H1 (cell line): Measurements from ENCODE around the gene SLC46A3. TPM values are rescaled to one million over a fixed set of nuclear protein-coding genes. Genes with fewer than 3 reads are reported as not detected.

Experiments
- CTCF ChIA-PET: fragments of 300-600 bp; sonication (Branson Sonifier 250); formaldehyde crosslinking; loops from one replicate; lab custom pipeline; 2021; ENCODE audit not compliant: partially characterized antibody; lab: Charles Lee
- POLR2A ChIA-PET: fragments of 300-600 bp; sonication (Branson Sonifier 250); formaldehyde crosslinking; loops from one replicate; lab custom pipeline; 2021; ENCODE audit warnings: inconsistent platforms; ENCODE audit not compliant: partially characterized antibody; lab: Charles Lee
- DNase-seq, 2 experiments: peaks; one replicate each; pipeline versions ENCODE4 v3.0.0 to v3.0.0-alpha.2; 2010 to 2022; ENCODE audit warnings: low spot score in 2 of 2, low read depth in 1 of 2, mixed read lengths in 1 of 2
- FAIRE-seq: peaks from 2 replicates; lab custom pipeline; 2011; peaks lifted over from hg19 to GRCh38; lab: Jason Lieb, UNC
- H2AFZ ChIP-seq: 2 replicates; pipeline ENCODE4 v1.8.1; 2012; ENCODE audit warnings: low read length, inconsistent platforms
- H2AK5ac ChIP-seq: 2 replicates; pipeline ENCODE4 v1.6.1; 2013; ENCODE audit warnings: low read depth, low read length
- H2BK120ac ChIP-seq: replicated peaks from 2 replicates; pipeline ENCODE3; 2013; ENCODE audit warnings: low read depth, low read length, inconsistent platforms
- H2BK12ac ChIP-seq: 2 replicates; pipeline ENCODE4 v1.6.1; 2013; ENCODE audit warnings: low read depth, low read length
- H2BK15ac ChIP-seq: 2 replicates; pipeline ENCODE4 v1.6.1; 2013; ENCODE audit warnings: low read length
- H2BK20ac ChIP-seq: 2 replicates; pipeline ENCODE4 v1.6.1; 2013; ENCODE audit warnings: low read length
- H2BK5ac ChIP-seq: 2 replicates; pipeline ENCODE4 v1.6.1; 2013; ENCODE audit warnings: low read depth, low read length
- H3K14ac ChIP-seq: 2 replicates; pipeline ENCODE4 v1.6.1; 2013; ENCODE audit warnings: inconsistent platforms; ENCODE audit not compliant: insufficient read length
- H3K18ac ChIP-seq: 2 replicates; pipeline ENCODE4 v1.6.1; 2013; ENCODE audit warnings: low read length; ENCODE audit errors: extremely low read depth
- H3K23ac ChIP-seq: 2 replicates; pipeline ENCODE4 v1.6.1; 2013; ENCODE audit warnings: inconsistent platforms; ENCODE audit not compliant: insufficient read length
- H3K23me2 ChIP-seq: 2 replicates; pipeline ENCODE4 v1.6.1; 2013; ENCODE audit warnings: low read depth, low read length
- H3K27ac ChIP-seq: 2 replicates; pipeline ENCODE4 v1.6.1; 2011; ENCODE audit warnings: low read depth, low read length, inconsistent platforms
- H3K27me3 ChIP-seq, 4 experiments: replicated peaks in 1 of 4; 1 replicate in 1 of 4; 2 replicates in 3 of 4; pipeline versions ENCODE4 v1.6.1 to v1.8.1; 2011 to 2013; ENCODE audit warnings: low read length in 3 of 4, mild to moderate bottlenecking in 3 of 4, inconsistent platforms in 2 of 4, mixed read lengths in 2 of 4, moderate library complexity in 1 of 4; ENCODE audit not compliant: control insufficient read depth in 3 of 4, insufficient read depth in 3 of 4; ENCODE audit errors: extremely low read depth in 1 of 4
- H3K36me3 ChIP-seq, 4 experiments: 2 replicates each; pipeline versions ENCODE4 v1.6.1 to v1.8.1; 2011 to 2013; ENCODE audit warnings: mild to moderate bottlenecking in 4 of 4, low read length in 3 of 4, moderate library complexity in 2 of 4, control low read depth in 1 of 4, inconsistent platforms in 1 of 4; ENCODE audit not compliant: insufficient read depth in 4 of 4, control insufficient read depth in 2 of 4
- H3K4ac ChIP-seq: replicated peaks from 2 replicates; pipeline ENCODE3; 2013; ENCODE audit warnings: low read length, low read depth, mixed read lengths, inconsistent platforms; ENCODE audit not compliant: insufficient read length
- H3K4me1 ChIP-seq, 4 experiments: replicated peaks in 1 of 4; 1 replicate in 1 of 4; 2 replicates in 3 of 4; pipeline versions ENCODE4 v1.6.1 to v1.8.1; 2011 to 2013; ENCODE audit warnings: low read length in 3 of 4, inconsistent platforms in 2 of 4, mixed read lengths in 1 of 4; ENCODE audit not compliant: insufficient read depth in 4 of 4, control insufficient read depth in 3 of 4
- H3K4me2 ChIP-seq, 2 experiments: 2 replicates each; pipeline versions ENCODE4 v1.6.1 to v1.8.1; 2011 to 2013; ENCODE audit warnings: low read depth in 2 of 2, low read length in 2 of 2, control low read depth in 1 of 2, inconsistent platforms in 1 of 2, mild to moderate bottlenecking in 1 of 2; ENCODE audit not compliant: insufficient read depth in 1 of 2
- H3K4me3 ChIP-seq, 4 experiments: fragments of 200-600, 300-600 bp in 1 of 4; sonication (generic), shearing (Covaris generic), sonication (Bioruptor Twin) in 1 of 4; 2 replicates each; pipeline versions ENCODE4 v1.5.1 to v1.8.1; 2011 to 2016; ENCODE audit warnings: low read length in 4 of 4, low read depth in 3 of 4, control low read depth in 2 of 4, inconsistent platforms in 2 of 4, mild to moderate bottlenecking in 2 of 4, mixed read lengths in 1 of 4, moderate library complexity in 1 of 4; ENCODE audit not compliant: insufficient read depth in 2 of 4; ENCODE audit errors: extremely low read depth in 1 of 4
- H3K56ac ChIP-seq: replicated peaks from 2 replicates; pipeline ENCODE3; 2013; ENCODE audit warnings: low read depth, mild to moderate bottlenecking, mixed read lengths, low read length, inconsistent platforms; ENCODE audit not compliant: insufficient read length
- H3K79me1 ChIP-seq: 2 replicates; pipeline ENCODE4 v1.6.1; 2013; ENCODE audit warnings: low read depth, low read length, control low read depth
- H3K79me2 ChIP-seq, 2 experiments: 2 replicates each; pipeline versions ENCODE4 v1.6.1 to v1.8.1; 2012 to 2013; ENCODE audit warnings: low read length in 2 of 2, mild to moderate bottlenecking in 2 of 2, inconsistent platforms in 1 of 2; ENCODE audit not compliant: insufficient read depth in 2 of 2, control insufficient read depth in 1 of 2
- H3K9ac ChIP-seq, 4 experiments: replicated peaks in 1 of 4; 1 replicate in 1 of 4; 2 replicates in 3 of 4; pipeline versions ENCODE4 v1.6.1 to v1.8.1; 2011 to 2013; ENCODE audit warnings: low read depth in 3 of 4, low read length in 3 of 4, control low read depth in 2 of 4, mild to moderate bottlenecking in 2 of 4, moderate library complexity in 2 of 4, inconsistent platforms in 1 of 4; ENCODE audit errors: extremely low read depth in 1 of 4
- H3K9me3 ChIP-seq, 2 experiments: 2 replicates each; pipeline versions ENCODE4 v1.6.1 to v1.8.1; 2012 to 2013; ENCODE audit warnings: mild to moderate bottlenecking in 2 of 2, moderate library complexity in 2 of 2, control low read depth in 1 of 2, inconsistent platforms in 1 of 2, low read depth in 1 of 2, low read length in 1 of 2, mixed read lengths in 1 of 2; ENCODE audit not compliant: insufficient read depth in 2 of 2
- H4K20me1 ChIP-seq, 2 experiments: replicated peaks in 1 of 2; 2 replicates each; pipeline versions ENCODE3 to v1.8.1; 2011 to 2013; ENCODE audit warnings: inconsistent platforms in 2 of 2, low read length in 2 of 2, mild to moderate bottlenecking in 1 of 2; ENCODE audit not compliant: insufficient read depth in 2 of 2, control insufficient read depth in 1 of 2
- H4K5ac ChIP-seq: 2 replicates; pipeline ENCODE4 v1.6.1; 2013; ENCODE audit warnings: low read length, low read depth, mixed read lengths, inconsistent platforms; ENCODE audit not compliant: insufficient read length
- H4K8ac ChIP-seq: 2 replicates; pipeline ENCODE4 v1.8.0; 2013; ENCODE audit warnings: mild to moderate bottlenecking, moderate library complexity, low read length, inconsistent platforms; ENCODE audit not compliant: insufficient read depth; ENCODE audit errors: extremely low read depth
- H4K91ac ChIP-seq: replicated peaks from 2 replicates; pipeline ENCODE3; 2013; ENCODE audit warnings: low read length, mixed read lengths, inconsistent platforms; ENCODE audit not compliant: insufficient read length
- CBX5 ChIP-seq: fragments of 300-800, 300-1000 bp; sonication (generic); IDR thresholded peaks from 2 replicates; pipeline ENCODE4 v1.7.1; 2016; ENCODE audit warnings: antibody characterized with exemption, low read length, low read depth
- CHD2 ChIP-seq: IDR thresholded peaks from 2 replicates; pipeline ENCODE4 v1.6.1; 2012; ENCODE audit warnings: low read length, improper control_type of control experiment
- CREB1 ChIP-seq: IDR thresholded peaks from 2 replicates; pipeline ENCODE4 v1.6.1; 2012; ENCODE audit warnings: inconsistent platforms
- FOSL1 ChIP-seq: IDR thresholded peaks from 2 replicates; pipeline ENCODE4 v1.6.1; 2011; ENCODE audit warnings: mild to moderate bottlenecking, low read depth, low read length, moderate library complexity; ENCODE audit not compliant: insufficient read depth
- GTF2F1 ChIP-seq: IDR thresholded peaks from 2 replicates; pipeline ENCODE4 v1.6.1; 2012; ENCODE audit warnings: low read depth, low read length, improper control_type of control experiment, borderline replicate concordance
- RBBP5 ChIP-seq: IDR thresholded peaks from 2 replicates; pipeline ENCODE4 v1.7.1; 2012; ENCODE audit warnings: low read depth, mild to moderate bottlenecking, inconsistent platforms, low read length, moderate library complexity, borderline replicate concordance
- RNF2 ChIP-seq: fragments of 200-900, 300-1000 bp; sonication (generic); IDR thresholded peaks from 2 replicates; pipeline ENCODE4 v1.7.1; 2016; ENCODE audit warnings: borderline replicate concordance, low read depth, mild to moderate bottlenecking, antibody characterized with exemption, low read length; ENCODE audit not compliant: poor library complexity, severe bottlenecking; ENCODE audit errors: missing control alignments
- RXRA ChIP-seq: IDR thresholded peaks from 2 replicates; pipeline ENCODE4 v1.6.1; 2011; ENCODE audit warnings: low read depth, mild to moderate bottlenecking, low read length, moderate library complexity; ENCODE audit not compliant: insufficient read depth
- SIRT6 ChIP-seq: IDR thresholded peaks from one replicate; pipeline ENCODE4 v1.7.1; 2012; ENCODE audit warnings: low read length, inconsistent platforms
- SIX5 ChIP-seq: IDR thresholded peaks from 2 replicates; pipeline ENCODE4 v1.6.1; 2011; ENCODE audit warnings: mild to moderate bottlenecking, low read depth, low read length
- SP4 ChIP-seq: IDR thresholded peaks from 2 replicates; pipeline ENCODE4 v1.6.1; 2012; ENCODE audit warnings: low read length, inconsistent platforms
- TCF12 ChIP-seq: IDR thresholded peaks from 2 replicates; pipeline ENCODE4 v1.6.1; 2011; ENCODE audit warnings: low read depth, mild to moderate bottlenecking, low read length
- TEAD4 ChIP-seq: IDR thresholded peaks from 2 replicates; pipeline ENCODE4 v1.6.1; 2012; ENCODE audit warnings: low read depth, low read length, inconsistent platforms, mixed read lengths
- WGBS, 2 experiments: shearing (Covaris generic) in 1 of 2; methylation state at CpG; one replicate each; pipeline versions ENCODE4 v1.1.6 to v1.1.7; 2013 to 2015; ENCODE audit warnings: low lambda C conversion rate in 2 of 2, mixed read lengths in 2 of 2, inconsistent platforms in 1 of 2, low coverage in 1 of 2, missing lambda C conversion rate in 1 of 2; ENCODE audit not compliant: insufficient replicate concordance in 2 of 2, insufficient coverage in 1 of 2, insufficient read length in 1 of 2; ENCODE audit errors: extremely low coverage in 1 of 2, missing lambda C conversion rate in 1 of 2; 5-methylcytosine and 5-hydroxymethylcytosine counted together
- polyA plus RNA-seq, 7 experiments: library from polyadenylated mRNA; depleted of rRNA in 3 of 7; stranded (reverse) in 5 of 7; unstranded in 2 of 7; fragments of >200 nt in 5 of 7; fragments of 200-250 nt in 2 of 7; gene quantifications; 1 replicate in 5 of 7; 2 replicates in 1 of 7; 4 replicates in 1 of 7; pipeline versions ENCODE4 v1.2.1 to v1.2.3, GENCODE V29; 2011 to 2013; ENCODE audit warnings: missing spikeins in 2 of 7, mixed read lengths in 2 of 7
- total RNA-seq: library from RNA; stranded (reverse); fragmentation: NEBNext Ultra II Directional; extraction: Animal tissue kit (Norgen Biotek cat#: 25700); gene quantifications from 2 replicates; pipeline ENCODE4 v1.2.1, GENCODE V29; 2021
- TF ChIP-seq, protein P1 (sequence below): IDR thresholded peaks from 2 replicates; pipeline ENCODE4 v1.6.1; 2012; ENCODE audit warnings: inconsistent platforms

SLC46A3 gene
- total and polyA plus RNA-seq, 2 of the 8 experiments (the other 6 are each of a cell fraction or from before 2014, with no cell fraction given), result 0.39 to 0.67 TPM

DNA sequence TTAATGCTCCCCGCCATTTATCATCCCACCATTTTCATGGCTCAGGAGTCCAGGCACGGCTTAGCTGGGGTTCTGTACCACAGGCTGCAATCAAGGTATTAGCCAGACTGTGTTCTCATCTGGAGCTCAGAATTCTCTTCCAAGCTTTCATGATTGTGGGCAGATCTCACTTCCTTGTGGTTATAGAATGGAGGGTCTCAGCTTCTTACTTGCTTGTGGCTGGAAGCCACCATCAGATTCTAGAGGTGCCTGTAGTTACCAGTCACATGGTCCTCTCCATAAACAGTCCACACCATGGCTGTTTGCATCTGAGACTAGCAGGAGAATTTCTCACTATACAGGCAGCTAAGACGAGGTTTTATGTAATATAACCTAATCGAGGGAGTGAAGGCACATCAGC, 45.1 kb upstream of the SLC46A3 start:
- no peak overlapping the region for H2BK15ac ChIP-seq
- H3K18ac ChIP-seq, result no peak overlapping the region
- no peak overlapping the region for H2BK120ac ChIP-seq
- H3K79me1 ChIP-seq, result no peaks in the 10 kb centered on the region
- DNase-seq (no peak), FAIRE-seq (no peak)
- ChIA-PET CTCF (interaction anchor here (0.7 to 2.7 kb wide), 5 partner anchors 9 to 82 kb away, joined by 3 to 10 read pairs (median 4); no protein-coding TSS in a partner anchor), POLR2A (no interaction called here)
- no peak overlapping the region for H3K4me2 ChIP-seq
- H4K91ac ChIP-seq, result no peak overlapping the region
- H4K8ac ChIP-seq, result no peak overlapping the region
- H3K23me2 ChIP-seq, result no peaks in the 10 kb centered on the region
- H4K20me1 ChIP-seq, result no peaks in the 10 kb centered on the region
- no peak overlapping the region for H2BK12ac ChIP-seq
- no peak overlapping the region for H2AK5ac ChIP-seq
- no peak overlapping the region for H2BK5ac ChIP-seq
- H3K14ac ChIP-seq, result no peak overlapping the region
- no peaks in the 10 kb centered on the region; a peak in 1 of 7 replicates for H3K4me1 ChIP-seq
- H2AFZ ChIP-seq, result no peak overlapping the region
- H3K9me3 ChIP-seq, result 0 out of 4 replicates have a peak, but pooled peaks cover under 1 to 5% of the 10 kb centered on the region in 2 experiments
- H3K27me3 ChIP-seq, result no peaks in the 10 kb centered on the region
- no peak overlapping the region for H3K56ac ChIP-seq
- no peaks in the 10 kb centered on the region for H3K79me2 ChIP-seq
- H3K4me3 ChIP-seq, result no peak overlapping the region
- no peak overlapping the region for H3K27ac ChIP-seq
- H3K4ac ChIP-seq, result no peak overlapping the region
- H3K23ac ChIP-seq, result no peak overlapping the region
- no peak overlapping the region for H3K9ac ChIP-seq
- WGBS, 2 experiments, result 91% methylated on average over 4 of the region's 4 CpGs; no CpG with 5 or more reads in 1 of the 2 experiments
- H2BK20ac ChIP-seq, result no peak overlapping the region
- H3K36me3 ChIP-seq, result no peaks in the 10 kb centered on the region
- H4K5ac ChIP-seq, result no peak overlapping the region
- no peak for TF ChIP-seq RNF2
- TF ChIP-seq CBX5, result no peak
- TF ChIP-seq GTF2F1, result no peak
- TF ChIP-seq FOSL1, result no peak
- no peak for TF ChIP-seq CHD2
- no peak for TF ChIP-seq SIRT6
- no peak for TF ChIP-seq RBBP5
- no peak for TF ChIP-seq SIX5
- no peak for TF ChIP-seq TCF12
- no peak for TF ChIP-seq RXRA
- no peak for TF ChIP-seq SP4
- TF ChIP-seq TEAD4, result no peak
- TF ChIP-seq CREB1, result no peak
- TF ChIP-seq, protein P1, sequence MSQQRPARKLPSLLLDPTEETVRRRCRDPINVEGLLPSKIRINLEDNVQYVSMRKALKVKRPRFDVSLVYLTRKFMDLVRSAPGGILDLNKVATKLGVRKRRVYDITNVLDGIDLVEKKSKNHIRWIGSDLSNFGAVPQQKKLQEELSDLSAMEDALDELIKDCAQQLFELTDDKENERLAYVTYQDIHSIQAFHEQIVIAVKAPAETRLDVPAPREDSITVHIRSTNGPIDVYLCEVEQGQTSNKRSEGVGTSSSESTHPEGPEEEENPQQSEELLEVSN, result no peak
